HUES6 (cell line): ENCODE results near the gene CEP55.
A peak's percentile ranks its signal among the peaks of the same experiment; 100 is the strongest.

Experiments used
- H3K27ac ChIP-seq: 2 replicates; pipeline ENCODE4 v1.7.0; 2013; ENCODE audit warnings: low read depth, mild to moderate bottlenecking, low read length, inconsistent platforms
- H3K27me3 ChIP-seq: 2 replicates; pipeline ENCODE4 v1.6.1; 2013; ENCODE audit warnings: low read length; ENCODE audit not compliant: control insufficient read depth, insufficient read depth
- H3K36me3 ChIP-seq: 2 replicates; pipeline ENCODE4 v1.6.1; 2013; ENCODE audit warnings: low read length; ENCODE audit not compliant: control insufficient read depth, insufficient read depth
- H3K4me1 ChIP-seq: 2 replicates; pipeline ENCODE4 v1.6.1; 2013; ENCODE audit warnings: low read length; ENCODE audit not compliant: control insufficient read depth, insufficient read depth
- H3K4me3 ChIP-seq: 2 replicates; pipeline ENCODE4 v1.5.1; 2013; ENCODE audit warnings: low read depth, low read length
- H3K9ac ChIP-seq: one replicate; pipeline ENCODE4 v1.6.1; 2013; ENCODE audit warnings: mild to moderate bottlenecking, low read length
- H3K9me3 ChIP-seq: 2 replicates; pipeline ENCODE4 v1.6.1; 2013; ENCODE audit warnings: low read depth, low read length; ENCODE audit not compliant: control insufficient read depth, insufficient read depth

Gene CEP55

DNA sequence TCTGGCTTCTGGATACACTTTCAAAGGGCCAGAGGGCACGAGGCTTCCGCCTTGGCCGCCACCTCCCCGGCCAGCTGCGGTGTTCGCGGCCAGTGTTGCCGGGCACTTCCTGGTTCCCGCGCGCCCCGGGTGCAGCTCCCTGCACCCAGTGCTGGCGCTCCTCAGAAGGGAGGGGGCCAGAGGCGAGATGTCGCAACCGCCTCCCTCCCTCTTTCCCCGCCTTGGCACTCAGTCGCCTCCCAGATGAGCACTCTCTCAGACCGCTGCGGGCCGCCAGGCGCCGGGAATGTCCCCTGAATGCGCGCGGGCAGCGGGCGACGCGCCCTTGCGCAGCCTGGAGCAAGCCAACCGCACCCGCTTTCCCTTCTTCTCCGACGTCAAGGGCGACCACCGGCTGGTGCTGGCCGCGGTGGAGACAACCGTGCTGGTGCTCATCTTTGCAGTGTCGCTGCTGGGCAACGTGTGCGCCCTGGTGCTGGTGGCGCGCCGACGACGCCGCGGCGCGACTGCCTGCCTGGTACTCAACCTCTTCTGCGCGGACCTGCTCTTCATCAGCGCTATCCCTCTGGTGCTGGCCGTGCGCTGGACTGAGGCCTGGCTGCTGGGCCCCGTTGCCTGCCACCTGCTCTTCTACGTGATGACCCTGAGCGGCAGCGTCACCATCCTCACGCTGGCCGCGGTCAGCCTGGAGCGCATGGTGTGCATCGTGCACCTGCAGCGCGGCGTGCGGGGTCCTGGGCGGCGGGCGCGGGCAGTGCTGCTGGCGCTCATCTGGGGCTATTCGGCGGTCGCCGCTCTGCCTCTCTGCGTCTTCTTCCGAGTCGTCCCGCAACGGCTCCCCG lies 70.2 kb downstream of the CEP55 start, which contains the start of gene FFAR4:
Gene FFAR4 (plus strand): TSS at position 231 of the 842 bp plus-strand sequence. CDS start 56 bp downstream, at position 287.
- Histone ChIP-seq H3K4me3 (peak within 1 kb of the TSS; percentile 77), H3K9me3 (no peaks in the 10 kb centered on the region), H3K27ac (no peak within 1 kb of the TSS), H3K27me3 (peaks cover 92% of the 10 kb centered on the region), H3K4me1 (no peaks in the 10 kb centered on the region), H3K9ac (no peak within 1 kb of the TSS), H3K36me3 (no peaks in the 10 kb centered on the region)

DNA sequence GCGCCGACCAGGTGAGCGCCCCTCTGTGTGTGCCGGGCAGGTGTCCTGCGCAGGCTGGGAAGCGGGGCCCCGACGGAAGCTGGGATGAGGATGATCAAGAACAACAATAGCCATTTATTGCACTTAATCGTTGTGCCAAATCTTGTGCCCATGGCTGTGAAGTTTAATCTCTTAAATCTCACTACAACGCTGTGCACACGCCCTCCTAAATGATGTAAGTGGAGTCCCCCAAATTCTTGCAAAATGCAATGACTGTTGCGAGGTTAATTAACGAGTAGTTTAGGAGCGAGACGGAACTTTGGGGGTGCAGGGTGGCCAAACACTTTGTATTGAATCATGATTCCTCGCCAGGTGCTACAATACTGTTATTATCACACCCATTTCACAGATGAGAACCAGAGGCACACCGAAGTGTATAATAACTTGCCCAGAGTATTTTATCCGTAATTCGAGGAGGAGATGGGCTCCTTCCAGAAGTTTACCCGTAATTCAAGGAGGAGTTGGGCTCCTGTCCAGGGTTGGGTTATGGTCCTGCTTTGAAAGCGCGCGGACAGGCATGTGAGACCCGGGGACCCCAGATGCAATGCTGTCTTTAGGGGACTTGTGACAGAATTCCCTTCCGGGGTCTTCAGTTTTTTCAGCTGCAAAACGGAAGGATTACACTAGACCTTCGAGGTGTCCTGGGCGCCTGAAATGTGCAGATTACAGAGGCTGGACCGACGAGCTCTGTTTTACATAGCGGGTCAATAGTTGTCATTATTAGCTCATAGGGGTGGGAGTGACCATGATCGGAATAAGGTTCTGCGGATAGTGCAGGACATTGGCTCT lies 71.1 kb downstream of the CEP55 start:
- Histone ChIP-seq H3K9me3 (no peaks in the 10 kb centered on the region), H3K27me3 (peaks cover 94% of the 10 kb centered on the region), H3K27ac (no peak overlapping the region), H3K9ac (no peak overlapping the region), H3K4me1 (no peaks in the 10 kb centered on the region), H3K36me3 (no peaks in the 10 kb centered on the region), H3K4me3 (peak overlapping the region; percentile 77)

DNA sequence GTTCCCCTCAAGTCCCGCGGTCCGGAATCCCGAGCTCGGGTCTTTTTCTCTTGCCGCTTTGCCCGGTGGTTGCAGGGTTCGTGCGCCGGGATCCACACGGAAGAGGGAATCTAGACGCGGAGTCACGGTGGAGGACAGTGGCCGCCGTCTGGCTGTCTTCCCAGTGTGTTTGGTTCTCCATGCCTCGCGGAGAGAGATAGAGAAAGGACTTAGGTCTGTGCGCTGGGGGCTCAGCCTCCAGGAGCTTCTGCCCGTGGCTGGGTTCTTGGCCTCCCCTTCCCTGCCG lies 71.6 kb downstream of the CEP55 start:
- Histone ChIP-seq H3K9me3 (no peaks in the 10 kb centered on the region), H3K27ac (no peak overlapping the region), H3K27me3 (peaks cover 97% of the 10 kb centered on the region), H3K4me3 (peak overlapping the region; percentile 31), H3K4me1 (no peaks in the 10 kb centered on the region), H3K36me3 (no peaks in the 10 kb centered on the region), H3K9ac (no peak overlapping the region)

DNA sequence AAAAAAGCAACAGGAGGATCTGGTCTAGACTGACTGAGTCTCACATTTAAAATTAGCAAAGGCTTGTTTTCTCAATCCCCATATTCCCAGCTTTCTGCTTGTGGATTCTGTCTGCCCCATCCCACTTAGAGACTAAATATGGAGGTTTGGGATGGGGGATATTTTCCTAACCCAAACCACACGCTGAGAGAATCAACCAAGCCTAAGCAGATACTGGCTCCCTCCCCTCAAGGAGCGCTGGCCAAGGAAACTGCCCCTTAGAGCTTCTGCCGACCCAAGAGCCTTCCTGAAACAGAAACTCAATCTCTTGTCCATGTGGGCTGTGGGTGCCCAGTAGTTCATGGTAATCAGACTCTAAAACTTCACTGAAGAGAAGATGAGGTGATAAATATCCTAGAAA lies 74.0 kb downstream of the CEP55 start:
- peaks cover 90% of the 10 kb centered on the region for H3K27me3 ChIP-seq
- H3K4me1 ChIP-seq: no peaks in the 10 kb centered on the region
- no peak overlapping the region for H3K27ac ChIP-seq
- H3K9me3 ChIP-seq: no peaks in the 10 kb centered on the region
- no peak overlapping the region for H3K4me3 ChIP-seq
- no peaks in the 10 kb centered on the region for H3K36me3 ChIP-seq
- no peak overlapping the region for H3K9ac ChIP-seq

DNA sequence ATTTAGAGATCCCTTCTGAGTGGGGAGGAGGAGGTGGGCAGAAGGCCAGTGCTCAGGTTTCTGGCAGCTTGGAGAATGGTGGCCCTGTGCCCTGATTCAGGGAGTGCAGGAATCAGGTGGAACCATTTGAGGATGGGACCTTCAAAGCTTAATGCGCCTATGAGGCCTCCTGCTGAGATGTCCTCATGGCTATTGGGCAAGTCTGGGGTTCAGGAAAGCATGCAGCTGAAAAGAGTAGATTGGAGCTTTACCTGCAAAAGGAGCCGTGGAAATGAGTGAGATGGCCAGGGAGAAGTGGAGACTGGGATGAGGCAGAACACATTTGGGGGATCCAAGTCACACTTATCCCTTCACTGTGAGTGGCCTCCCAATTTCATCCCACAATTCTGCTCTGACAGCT lies 76.2 kb downstream of the CEP55 start:
- Histone ChIP-seq H3K36me3 (no peaks in the 10 kb centered on the region), H3K27me3 (peaks cover 71% of the 10 kb centered on the region), H3K9me3 (no peaks in the 10 kb centered on the region), H3K4me1 (no peaks in the 10 kb centered on the region), H3K27ac (no peak overlapping the region), H3K9ac (no peak overlapping the region), H3K4me3 (no peak overlapping the region)

DNA sequence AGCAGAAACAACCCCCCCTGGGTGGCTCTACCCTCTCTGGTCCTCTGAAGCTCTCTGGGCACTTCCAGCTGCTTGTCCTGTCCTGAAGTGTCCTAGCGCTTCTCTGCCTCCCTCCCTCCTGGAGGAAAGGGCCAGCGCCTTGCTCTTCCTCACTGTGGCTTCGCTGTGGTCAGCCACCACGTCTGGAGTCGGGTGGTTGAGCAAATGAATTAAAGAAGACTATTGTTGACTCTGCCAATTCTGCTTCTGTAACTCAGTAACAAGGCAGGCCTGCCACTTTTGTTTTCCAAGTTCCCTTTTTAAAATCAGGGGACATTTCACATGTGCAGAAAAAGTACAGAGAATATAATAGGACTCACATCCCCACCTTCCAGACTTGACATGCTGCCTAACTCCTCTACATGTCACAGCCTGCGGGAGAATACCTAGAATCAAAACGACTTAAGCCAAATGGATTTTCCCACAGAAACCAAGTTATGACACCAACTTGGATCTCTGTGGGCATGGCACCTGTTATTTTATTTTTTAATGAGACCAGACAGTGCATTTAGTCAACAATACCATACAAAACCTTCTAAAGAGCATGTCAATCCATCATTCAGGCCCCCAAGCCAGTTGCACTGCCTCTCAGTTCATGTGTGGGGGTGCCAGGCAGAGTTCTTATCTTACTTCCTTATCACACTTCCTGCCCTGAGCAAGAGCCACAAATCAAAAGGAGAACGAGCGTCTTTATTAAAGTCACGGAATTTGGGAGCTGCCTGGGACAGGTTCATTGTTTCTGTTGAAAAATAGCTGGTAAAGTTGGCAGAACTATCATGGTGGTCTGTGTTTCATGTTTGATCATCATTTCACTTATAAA lies 76.9 kb downstream of the CEP55 start:
- H3K4me3 ChIP-seq: no peak overlapping the region
- H3K36me3 ChIP-seq: no peaks in the 10 kb centered on the region
- H3K9me3 ChIP-seq: no peaks in the 10 kb centered on the region
- no peaks in the 10 kb centered on the region for H3K4me1 ChIP-seq
- no peak overlapping the region for H3K9ac ChIP-seq
- H3K27ac ChIP-seq: no peak overlapping the region
- peaks cover 64% of the 10 kb centered on the region for H3K27me3 ChIP-seq

DNA sequence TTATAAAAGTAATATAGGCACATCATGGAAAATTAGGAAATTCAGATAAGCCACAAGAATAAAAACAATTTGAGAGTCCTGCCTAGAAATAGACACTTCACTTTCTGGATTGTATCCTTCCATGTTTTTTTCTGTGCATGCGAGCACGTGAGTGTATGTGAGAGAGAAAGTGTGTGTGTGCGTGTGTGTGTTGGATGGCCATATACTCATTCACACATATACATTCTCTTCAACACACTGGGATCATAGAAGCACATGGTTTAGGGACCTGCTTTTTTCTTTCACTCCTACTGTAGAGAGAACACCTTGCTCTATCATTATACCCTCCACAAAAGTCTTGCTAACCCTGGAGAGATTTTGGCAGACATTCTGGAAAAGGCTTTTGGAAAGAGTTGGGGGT lies 77.5 kb downstream of the CEP55 start:
- Histone ChIP-seq H3K27me3 (peaks cover 58% of the 10 kb centered on the region), H3K4me3 (no peak overlapping the region), H3K4me1 (no peaks in the 10 kb centered on the region), H3K27ac (no peak overlapping the region), H3K9ac (no peak overlapping the region), H3K9me3 (no peaks in the 10 kb centered on the region), H3K36me3 (no peaks in the 10 kb centered on the region)

DNA sequence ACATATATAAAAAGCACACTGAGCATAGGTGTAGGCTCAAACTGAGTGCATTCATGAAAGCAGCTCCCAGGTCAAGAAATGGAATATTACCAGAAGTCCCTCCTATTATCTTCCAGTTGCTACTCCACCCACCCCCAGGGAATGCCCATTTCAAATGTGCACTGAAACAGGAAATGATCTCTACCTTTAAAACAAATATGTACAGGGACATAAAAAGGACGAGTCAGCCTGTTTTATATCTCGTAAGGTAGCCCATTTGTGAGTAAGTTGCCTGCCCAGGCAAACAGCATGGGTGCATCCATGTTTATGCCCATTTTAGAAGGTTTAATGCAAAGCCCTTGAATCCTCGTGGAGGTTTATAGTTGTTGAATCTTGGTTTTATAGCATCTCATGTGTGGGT lies 80.5 kb downstream of the CEP55 start:
- Histone ChIP-seq H3K9me3 (peaks cover 4% of the 10 kb centered on the region; the same call in 1 of the 2 replicates), H3K9ac (no peak overlapping the region), H3K4me3 (no peak overlapping the region), H3K4me1 (no peaks in the 10 kb centered on the region), H3K27ac (no peak overlapping the region), H3K36me3 (no peaks in the 10 kb centered on the region), H3K27me3 (peaks cover 28% of the 10 kb centered on the region)

DNA sequence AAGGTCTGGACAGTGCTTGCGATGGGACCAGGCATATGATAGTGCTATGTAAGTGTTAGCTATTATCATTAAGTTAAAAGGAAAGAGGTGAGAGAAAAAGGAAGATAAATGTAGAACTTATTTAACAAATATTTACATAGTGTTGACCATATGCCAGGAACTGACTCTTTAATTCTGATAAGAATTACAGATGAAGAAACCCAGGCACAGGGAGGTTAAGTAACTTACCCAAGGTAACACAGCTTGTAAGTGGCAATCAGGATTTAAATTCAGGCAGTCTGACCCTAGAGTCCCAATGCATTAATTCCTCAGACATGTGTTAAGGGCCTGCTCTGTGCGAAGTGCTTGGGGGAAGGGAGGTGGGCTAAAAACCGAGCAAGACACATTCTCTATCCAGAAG lies 81.2 kb downstream of the CEP55 start:
- no peak overlapping the region for H3K9ac ChIP-seq
- no peak overlapping the region for H3K27ac ChIP-seq
- H3K4me1 ChIP-seq: no peaks in the 10 kb centered on the region
- H3K9me3 ChIP-seq: peaks cover 4% of the 10 kb centered on the region; the same call in 1 of the 2 replicates
- H3K4me3 ChIP-seq: no peak overlapping the region
- peaks cover 21% of the 10 kb centered on the region for H3K27me3 ChIP-seq
- no peaks in the 10 kb centered on the region for H3K36me3 ChIP-seq
